IMR-90 (cell line): ENCODE data around the gene PDCD10. TPM values are rescaled to one million over a fixed set of nuclear protein-coding genes. Genes with fewer than 3 reads are reported as not detected.

ENCODE experiments used
- microRNA-seq, 2 experiments: library from miRNA; stranded (forward) in 1 of 2; unstranded in 1 of 2; fragments of 10-50 nt in 1 of 2; fragments of <30 nt in 1 of 2; gene quantifications in 1 of 2; microRNA quantifications in 1 of 2; one replicate each; pipeline versions ENCODE3 to v1.1.0; 2013 to 2020; ENCODE audit not compliant: insufficient read depth in 1 of 2, insufficient read length in 1 of 2, unreplicated experiment in 1 of 2
- polyA plus RNA-seq, 3 experiments: library from polyadenylated mRNA; depleted of rRNA; stranded (reverse); fragments of >200 nt; gene quantifications; 2 replicates each; pipeline ENCODE4 v1.2.3, GENCODE V29; 2012; ENCODE audit warnings: low replicate concordance in 1 of 3
- small RNA-seq, 5 experiments: library from RNA; depleted of rRNA; stranded (forward); fragments of <200 nt; gene quantifications; one replicate each; pipeline ENCODE3, GENCODE V24; 2012
- total RNA-seq: library from RNA; depleted of rRNA; stranded (reverse); fragments of >200 nt; gene quantifications from 2 replicates; pipeline ENCODE4 v1.2.3, GENCODE V29; 2012; rRNA removed

Gene PDCD10
- total and polyA plus RNA-seq, 2 of the 4 experiments (the other 2 are of a cell fraction), result 36.7 to 47.3 TPM

Small RNA genes lying within 50 kb of the gene (microRNA-seq; reads per million reads assigned to microRNA genes)
- not detected for gene HMGN1P8 (ENCODE audit: insufficient read depth, insufficient read length)

Small RNA genes lying within 50 kb of the gene (small RNA-seq; reads per million reads assigned to genes)
- gene HMGN1P8, result 0 reads per million in 5 experiments

Other genes starting within 250 kb of the PDCD10 start
- gene WDR49, start 81.0 kb downstream of the PDCD10 start, total RNA-seq, result not detected in 2 replicates
- gene WDR49, start 81.0 kb downstream of the PDCD10 start, polyA plus RNA-seq (2012; rRNA removed), result not detected in 2 replicates
- 0.36 and 1.1 TPM in 2 replicates for gene SERPINI1, start 829 bp upstream of the PDCD10 start, total RNA-seq
- 1.2 and 1.3 TPM in 2 replicates for gene SERPINI1, start 829 bp upstream of the PDCD10 start, polyA plus RNA-seq (2012; rRNA removed)